ENCODE measurements around the gene TXNRD1.

- TF ChIP-seq, protein P1, sequence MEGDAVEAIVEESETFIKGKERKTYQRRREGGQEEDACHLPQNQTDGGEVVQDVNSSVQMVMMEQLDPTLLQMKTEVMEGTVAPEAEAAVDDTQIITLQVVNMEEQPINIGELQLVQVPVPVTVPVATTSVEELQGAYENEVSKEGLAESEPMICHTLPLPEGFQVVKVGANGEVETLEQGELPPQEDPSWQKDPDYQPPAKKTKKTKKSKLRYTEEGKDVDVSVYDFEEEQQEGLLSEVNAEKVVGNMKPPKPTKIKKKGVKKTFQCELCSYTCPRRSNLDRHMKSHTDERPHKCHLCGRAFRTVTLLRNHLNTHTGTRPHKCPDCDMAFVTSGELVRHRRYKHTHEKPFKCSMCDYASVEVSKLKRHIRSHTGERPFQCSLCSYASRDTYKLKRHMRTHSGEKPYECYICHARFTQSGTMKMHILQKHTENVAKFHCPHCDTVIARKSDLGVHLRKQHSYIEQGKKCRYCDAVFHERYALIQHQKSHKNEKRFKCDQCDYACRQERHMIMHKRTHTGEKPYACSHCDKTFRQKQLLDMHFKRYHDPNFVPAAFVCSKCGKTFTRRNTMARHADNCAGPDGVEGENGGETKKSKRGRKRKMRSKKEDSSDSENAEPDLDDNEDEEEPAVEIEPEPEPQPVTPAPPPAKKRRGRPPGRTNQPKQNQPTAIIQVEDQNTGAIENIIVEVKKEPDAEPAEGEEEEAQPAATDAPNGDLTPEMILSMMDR (conservative IDR thresholded peaks at IDR 0.05 in 1 of 2, IDR thresholded peaks at IDR 0.05 in 1 of 2; ENCODE audit: low read depth in 1 of 2, low read length in 2 of 2), result no peak
- TF ChIP-seq EZH2 (IDR thresholded peaks at IDR 0.05; ENCODE audit: low read length, missing control alignments), result no peak
Observed at GRCh38 chr12:104247698-104248097, 32.1 kb downstream of the TXNRD1 start.
